Uterus (tissue), 4 donors: ENCODE results near the gene SLC47A2. TPM values are rescaled to one million over a fixed set of nuclear protein-coding genes. Genes with fewer than 3 reads are reported as not detected.
A peak's percentile ranks its signal among the peaks of the same experiment; 100 is the strongest.
"Not testable (repeated sequence)": the region's sequence is repeated elsewhere in the genome, so short reads cannot be mapped to it uniquely, and the experiment has no call there.

ENCODE experiments used
- DNase-seq, 2 donors: peaks; one replicate each; pipeline ENCODE4 v3.0.0-alpha.2; 2019 to 2020
- H3K27ac ChIP-seq, 2 donors: fragments of 200-600 bp; sonication (generic); 1 replicate in 1 of 2; 2 replicates in 1 of 2; pipeline ENCODE4 v1.5.1; 2016 to 2018
- H3K27me3 ChIP-seq, 2 donors: fragments of 200-600 bp; sonication (generic); one replicate each; pipeline ENCODE4 v1.5.1; 2018 to 2019; ENCODE audit warnings: control low read depth in 1 of 2
- H3K36me3 ChIP-seq, 2 donors: fragments of 200-600 bp; sonication (generic); one replicate each; pipeline ENCODE4 v1.5.1; 2019; ENCODE audit warnings: control low read depth in 1 of 2
- H3K4me1 ChIP-seq, 2 donors: fragments of 200-600 bp; sonication (generic); one replicate each; pipeline ENCODE4 v1.5.1; 2018 to 2019; ENCODE audit warnings: control low read depth in 1 of 2
- H3K4me3 ChIP-seq, 2 donors: fragments of 200-600 bp; sonication (generic); 1 replicate in 1 of 2; 2 replicates in 1 of 2; pipeline ENCODE4 v1.5.1; 2018 to 2019; ENCODE audit warnings: mild to moderate bottlenecking in 1 of 2
- H3K9me3 ChIP-seq, 2 donors: fragments of 200-600 bp; sonication (generic); one replicate each; pipeline ENCODE4 v1.5.1; 2019; ENCODE audit warnings: control low read depth in 1 of 2
- CTCF ChIP-seq, 4 experiments: fragments of 200-600 bp in 2 of 4; fragments of 450-650 bp in 2 of 4; sonication (generic) in 2 of 4; IDR thresholded peaks; one replicate each; pipeline ENCODE4 v1.5.1; 2016 to 2019; ENCODE audit warnings: antibody characterized with exemption in 4 of 4, mild to moderate bottlenecking in 2 of 4, moderate library complexity in 1 of 4
- POLR2A ChIP-seq, 2 donors: fragments of 450-650 bp; IDR thresholded peaks; one replicate each; pipeline ENCODE4 v1.6.1; 2016; ENCODE audit warnings: antibody characterized with exemption in 2 of 2, mild to moderate bottlenecking in 1 of 2, moderate library complexity in 1 of 2
- intact Hi-C: fragments of 100-400 bp; cut with DNase I; formaldehyde crosslinking; loops from one replicate; pipeline ENCODE4 v1.15.1; 2023; ENCODE audit warnings: low total_unique reads
- total RNA-seq, 4 donors: library from RNA; depleted of rRNA in 3 of 4; stranded (reverse); fragments of >200 nt in 3 of 4; gene quantifications; one replicate each; pipeline versions ENCODE4 v1.1.0 to v1.2.4, GENCODE V29; 2014 to 2023
- donor health status: DM: yes; HTN: yes; CAD: no.

Gene SLC47A2, protein sequence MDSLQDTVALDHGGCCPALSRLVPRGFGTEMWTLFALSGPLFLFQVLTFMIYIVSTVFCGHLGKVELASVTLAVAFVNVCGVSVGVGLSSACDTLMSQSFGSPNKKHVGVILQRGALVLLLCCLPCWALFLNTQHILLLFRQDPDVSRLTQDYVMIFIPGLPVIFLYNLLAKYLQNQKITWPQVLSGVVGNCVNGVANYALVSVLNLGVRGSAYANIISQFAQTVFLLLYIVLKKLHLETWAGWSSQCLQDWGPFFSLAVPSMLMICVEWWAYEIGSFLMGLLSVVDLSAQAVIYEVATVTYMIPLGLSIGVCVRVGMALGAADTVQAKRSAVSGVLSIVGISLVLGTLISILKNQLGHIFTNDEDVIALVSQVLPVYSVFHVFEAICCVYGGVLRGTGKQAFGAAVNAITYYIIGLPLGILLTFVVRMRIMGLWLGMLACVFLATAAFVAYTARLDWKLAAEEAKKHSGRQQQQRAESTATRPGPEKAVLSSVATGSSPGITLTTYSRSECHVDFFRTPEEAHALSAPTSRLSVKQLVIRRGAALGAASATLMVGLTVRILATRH
- total RNA-seq = under 1 TPM in 1 of 4 donors, not detected in 3; 0.35 TPM

GRCh38 chr17:19716108-19717030, at the start of gene SLC47A2:
SLC47A2 (minus strand) TSS chr17:19716584; CDS start chr17:19716555, 29 bp downstream.
- Histone ChIP-seq H3K27me3 (no peaks in the 10 kb centered on the region), H3K4me1 (peaks cover 0 to 6% of the 10 kb centered on the region in 2 donors), H3K4me3 (no peak within 1 kb of the TSS), H3K9me3 (no peaks in the 10 kb centered on the region), H3K27ac (no peak within 1 kb of the TSS), H3K36me3 (no peaks in the 10 kb centered on the region)
- TF ChIP-seq CTCF (IDR thresholded peaks at IDR 0.05) (no peak), POLR2A (IDR thresholded peaks at IDR 0.05) (no peak)
- intact Hi-C loops = no loop called here
- DNase-seq = no peak

DNA sequence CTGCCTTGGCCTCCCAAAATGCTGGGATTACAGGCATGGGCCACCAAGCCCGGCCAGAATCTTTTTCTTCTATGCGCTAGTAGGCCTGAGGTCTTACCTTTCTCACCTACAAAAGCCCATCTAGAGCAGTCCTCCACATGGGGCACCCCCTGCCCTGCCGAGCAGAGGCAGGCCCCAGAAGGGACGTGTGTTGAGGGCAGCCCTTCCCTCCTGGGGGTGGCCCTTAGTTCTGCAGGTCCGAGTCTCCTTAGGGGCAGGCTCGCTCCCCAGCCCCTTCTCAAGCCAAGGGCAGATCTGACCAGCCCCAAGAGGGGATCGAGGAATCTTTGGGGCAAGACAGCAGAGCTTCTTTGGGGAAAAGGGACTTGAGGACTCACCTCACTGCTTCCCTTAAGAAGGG, 49.6 kb upstream of the SLC47A2 start:
- H3K9me3 ChIP-seq = no peaks in the 10 kb centered on the region
- DNase-seq = peak in 1 of 2 donors; percentile 18
- TF ChIP-seq POLR2A (IDR thresholded peaks at IDR 0.05) = no peak
- no peak for TF ChIP-seq CTCF (IDR thresholded peaks at IDR 0.05)
- H3K27ac ChIP-seq = no peak overlapping the region
- H3K4me3 ChIP-seq = no peak overlapping the region
- H3K27me3 ChIP-seq = no peaks in the 10 kb centered on the region
- H3K4me1 ChIP-seq = no peaks in the 10 kb centered on the region
- intact Hi-C loops = loop anchor here (5.0 kb wide), 1 partner anchor 254 kb away; no protein-coding TSS in a partner anchor
- H3K36me3 ChIP-seq = no peaks in the 10 kb centered on the region

DNA sequence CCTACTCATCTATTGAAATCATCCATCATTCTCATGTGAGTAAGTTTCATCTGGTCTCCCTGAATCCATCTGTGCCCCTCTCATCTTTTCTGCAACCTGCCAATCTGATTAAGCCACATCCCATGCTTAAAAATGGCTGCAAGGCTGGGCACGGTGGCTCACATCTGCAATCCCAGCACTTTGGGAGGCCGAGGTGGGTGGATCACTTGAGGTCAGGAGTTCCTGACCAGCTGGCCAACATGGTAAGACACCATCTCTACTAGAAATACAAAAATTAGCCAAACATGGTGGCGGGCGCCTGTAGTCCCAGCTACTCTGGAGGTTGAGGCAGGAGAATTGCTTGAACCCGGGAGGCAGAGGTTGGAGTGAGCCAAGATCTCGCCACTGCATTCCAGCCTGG, 47.6 kb upstream of the SLC47A2 start:
- H3K27me3 ChIP-seq, H3K36me3 ChIP-seq, H3K9me3 ChIP-seq, H3K4me1 ChIP-seq, H3K27ac ChIP-seq, H3K4me3 ChIP-seq, intact Hi-C loops, DNase-seq: not testable (repeated sequence)

- H3K4me1 ChIP-seq = no peaks in the 10 kb centered on the region
These were observed 47.0 kb upstream of the SLC47A2 start for GRCh38 chr17:19763416-19763815.

More at GRCh38 chr17:19763416-19763815, 47.0 kb upstream of the SLC47A2 start:
- intact Hi-C loops = no loop called here
- no peaks in the 10 kb centered on the region for H3K9me3 ChIP-seq
- peak in 1 of 2 donors; percentile 6 for DNase-seq
- no peak overlapping the region for H3K27ac ChIP-seq
- H3K27me3 ChIP-seq = no peaks in the 10 kb centered on the region
- no peak for TF ChIP-seq POLR2A (IDR thresholded peaks at IDR 0.05)
- no peak for TF ChIP-seq CTCF (IDR thresholded peaks at IDR 0.05)
- H3K4me3 ChIP-seq = no peak overlapping the region
- H3K36me3 ChIP-seq = no peaks in the 10 kb centered on the region
